CMK (cell line): ENCODE measurements around the gene GLUL.
"Not testable (repeated sequence)": the region's sequence is repeated elsewhere in the genome, so short reads cannot be mapped to it uniquely, and the experiment has no call there.

Source experiments
- DNase-seq: peaks from one replicate; pipeline ENCODE4 v3.0.0-alpha.2; 2010; ENCODE audit warnings: low read depth

GLUL gene

GRCh38 chr1:182368358-182368757, 23.2 kb downstream of the GLUL start:
- no peak for DNase-seq

- no peak for DNase-seq
Measured at GRCh38 chr1:182367926-182368325, 23.7 kb downstream of the GLUL start.

GRCh38 chr1:182366596-182366995, 25.0 kb downstream of the GLUL start:
- DNase-seq = no peak

GRCh38 chr1:182359645-182360044, 31.9 kb downstream of the GLUL start:
- DNase-seq = no peak

- DNase-seq = no peak
Measured at GRCh38 chr1:182357913-182358312, 33.7 kb downstream of the GLUL start.

GRCh38 chr1:182357171-182357570, 34.4 kb downstream of the GLUL start:
- no peak for DNase-seq

- DNase-seq = no peak
Measured at GRCh38 chr1:182355723-182356098, 35.9 kb downstream of the GLUL start.

GRCh38 chr1:182351790-182352364, 39.7 kb downstream of the GLUL start:
- no peak for DNase-seq

- no peak for DNase-seq
Measured at GRCh38 chr1:182350839-182351238, 40.8 kb downstream of the GLUL start.

GRCh38 chr1:182348961-182349747, 42.4 kb downstream of the GLUL start:
- no peak for DNase-seq

GRCh38 chr1:182347019-182347418, 44.6 kb downstream of the GLUL start:
- no peak for DNase-seq

GRCh38 chr1:182340233-182341058, 51.1 kb downstream of the GLUL start:
- no peak for DNase-seq

GRCh38 chr1:182339684-182340083, 51.9 kb downstream of the GLUL start:
- DNase-seq = no peak

GRCh38 chr1:182338806-182339370, 52.7 kb downstream of the GLUL start:
- peak; percentile 95 for DNase-seq

- DNase-seq = peak; percentile 88
Measured at GRCh38 chr1:182337736-182338571, 53.6 kb downstream of the GLUL start.

GRCh38 chr1:182335771-182336566, 55.6 kb downstream of the GLUL start:
- no peak for DNase-seq

- not testable (repeated sequence) for DNase-seq
Measured at GRCh38 chr1:182333071-182333571, 58.5 kb downstream of the GLUL start.

GRCh38 chr1:182332261-182333060, 59.1 kb downstream of the GLUL start:
- no peak for DNase-seq
